Ectodermal cell (in vitro differentiated cells): ENCODE measurements around the gene GAK.

ENCODE experiments used
- H3K27ac ChIP-seq: 2 replicates; pipeline ENCODE4 v1.7.0; 2013; ENCODE audit warnings: mild to moderate bottlenecking, low read depth, low read length; ENCODE audit not compliant: insufficient read depth, poor library complexity, severe bottlenecking
- H3K27me3 ChIP-seq: 2 replicates; pipeline ENCODE4 v1.7.0; 2013; ENCODE audit warnings: mild to moderate bottlenecking, low read length; ENCODE audit not compliant: insufficient read depth, control insufficient read depth, poor library complexity, severe bottlenecking
- H3K36me3 ChIP-seq: one replicate; pipeline ENCODE4 v1.7.0; 2013; ENCODE audit warnings: low read length; ENCODE audit not compliant: control insufficient read depth, insufficient read depth
- H3K4me1 ChIP-seq: one replicate; pipeline ENCODE4 v1.7.0; 2013; ENCODE audit warnings: low read length; ENCODE audit not compliant: control insufficient read depth, insufficient read depth
- H3K4me3 ChIP-seq: 2 replicates; pipeline ENCODE4 v1.7.0; 2013; ENCODE audit warnings: low read depth, low read length, control low read depth; ENCODE audit not compliant: insufficient read depth
- H3K9me3 ChIP-seq: 2 replicates; pipeline ENCODE4 v1.7.0; 2013; ENCODE audit warnings: mild to moderate bottlenecking, low read length, moderate library complexity; ENCODE audit not compliant: control insufficient read depth
- WGBS, 2 experiments: methylation state at CpG; one replicate each; pipeline ENCODE4 v1.1.7; 2013; ENCODE audit warnings: missing lambda C conversion rate in 2 of 2; 5-methylcytosine and 5-hydroxymethylcytosine counted together

The GAK gene

DNA sequence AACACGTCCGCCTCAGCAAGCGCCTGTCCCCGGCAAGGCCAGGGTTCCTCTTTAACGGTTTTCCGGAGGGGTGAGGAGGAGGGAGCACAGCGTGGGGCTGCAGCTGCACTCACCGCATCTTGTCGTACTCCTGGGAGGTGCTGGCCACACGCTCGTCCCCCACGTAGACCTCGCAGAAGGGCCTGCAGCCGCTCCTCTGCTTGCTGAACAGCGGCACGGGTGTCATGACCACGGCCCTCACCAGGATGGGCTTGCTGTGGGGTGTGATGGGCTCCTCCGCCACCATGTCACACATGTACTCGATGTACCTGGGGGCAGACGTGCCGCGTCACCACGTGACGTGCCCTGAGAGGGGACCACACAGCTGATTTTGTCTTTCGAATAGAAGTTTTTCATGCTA lies 54.6 kb downstream of the GAK start:
- no peaks in the 10 kb centered on the region for H3K9me3 ChIP-seq
- H3K4me3 ChIP-seq: no peak overlapping the region
- H3K4me1 ChIP-seq: no peaks in the 10 kb centered on the region
- no peak overlapping the region for H3K27ac ChIP-seq
- peaks cover 3% of the 10 kb centered on the region for H3K36me3 ChIP-seq
- WGBS, 2 experiments: 92 to 93% methylated on average over 25 of the region's 25 CpGs
- no peaks in the 10 kb centered on the region for H3K27me3 ChIP-seq

DNA sequence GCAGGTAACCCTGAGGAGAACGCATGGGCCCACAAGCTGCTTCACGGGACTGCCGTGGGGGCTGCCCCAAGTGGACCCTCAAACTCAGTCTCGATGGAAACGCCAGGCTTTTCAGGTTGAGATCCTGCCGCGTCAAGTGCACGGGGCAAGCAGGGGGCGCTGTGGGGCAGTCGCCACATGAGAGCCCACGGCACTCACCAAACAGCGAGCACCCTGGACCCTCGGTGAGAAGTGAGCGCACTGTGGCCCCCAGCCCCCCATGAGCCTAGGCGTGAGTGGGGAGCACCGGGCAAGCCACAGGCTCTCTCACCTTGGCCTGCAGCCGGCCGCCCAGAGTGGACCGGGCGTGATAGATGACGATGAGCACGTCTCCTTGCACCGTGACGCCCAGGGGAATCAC lies 55.3 kb downstream of the GAK start:
- H3K4me3 ChIP-seq: no peak overlapping the region
- H3K27ac ChIP-seq: no peak overlapping the region
- WGBS, 2 experiments: 91 to 94% methylated on average over 24 of the region's 24 CpGs
- H3K4me1 ChIP-seq: no peaks in the 10 kb centered on the region
- no peaks in the 10 kb centered on the region for H3K9me3 ChIP-seq
- peaks cover 3% of the 10 kb centered on the region for H3K36me3 ChIP-seq
- no peaks in the 10 kb centered on the region for H3K27me3 ChIP-seq

DNA sequence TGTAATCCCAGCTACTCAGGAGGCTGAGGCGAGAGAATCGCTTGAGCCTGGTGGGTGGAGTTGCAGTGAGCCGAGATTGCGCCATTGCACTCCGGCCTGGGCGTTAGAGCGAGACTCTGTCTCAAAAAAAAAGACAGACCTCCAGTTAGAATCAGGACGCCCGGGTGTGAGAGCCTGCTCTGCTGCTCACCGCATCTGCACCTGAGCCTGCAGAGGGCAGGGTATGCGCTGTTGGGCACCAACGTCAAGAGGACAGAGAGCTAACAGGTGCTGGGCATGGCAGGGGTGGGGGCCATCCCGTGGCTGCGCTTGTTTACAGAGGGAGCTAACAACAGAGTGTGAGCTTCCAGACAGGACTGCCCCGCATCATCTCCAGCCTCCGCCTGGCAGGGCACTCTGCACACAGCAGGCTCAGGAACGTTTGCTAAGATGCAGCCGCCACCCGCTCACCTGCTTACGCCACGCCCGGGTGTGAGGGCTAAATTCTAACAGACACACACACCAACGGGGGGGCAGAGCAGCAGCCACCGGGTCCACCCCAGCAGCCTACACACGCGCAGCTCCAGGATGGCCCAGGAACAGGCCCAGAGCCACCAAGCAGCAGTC lies 56.2 kb downstream of the GAK start:
- WGBS, 2 experiments: 88 to 90% methylated on average over 26 of the region's 26 CpGs
- H3K27me3 ChIP-seq: no peaks in the 10 kb centered on the region

DNA sequence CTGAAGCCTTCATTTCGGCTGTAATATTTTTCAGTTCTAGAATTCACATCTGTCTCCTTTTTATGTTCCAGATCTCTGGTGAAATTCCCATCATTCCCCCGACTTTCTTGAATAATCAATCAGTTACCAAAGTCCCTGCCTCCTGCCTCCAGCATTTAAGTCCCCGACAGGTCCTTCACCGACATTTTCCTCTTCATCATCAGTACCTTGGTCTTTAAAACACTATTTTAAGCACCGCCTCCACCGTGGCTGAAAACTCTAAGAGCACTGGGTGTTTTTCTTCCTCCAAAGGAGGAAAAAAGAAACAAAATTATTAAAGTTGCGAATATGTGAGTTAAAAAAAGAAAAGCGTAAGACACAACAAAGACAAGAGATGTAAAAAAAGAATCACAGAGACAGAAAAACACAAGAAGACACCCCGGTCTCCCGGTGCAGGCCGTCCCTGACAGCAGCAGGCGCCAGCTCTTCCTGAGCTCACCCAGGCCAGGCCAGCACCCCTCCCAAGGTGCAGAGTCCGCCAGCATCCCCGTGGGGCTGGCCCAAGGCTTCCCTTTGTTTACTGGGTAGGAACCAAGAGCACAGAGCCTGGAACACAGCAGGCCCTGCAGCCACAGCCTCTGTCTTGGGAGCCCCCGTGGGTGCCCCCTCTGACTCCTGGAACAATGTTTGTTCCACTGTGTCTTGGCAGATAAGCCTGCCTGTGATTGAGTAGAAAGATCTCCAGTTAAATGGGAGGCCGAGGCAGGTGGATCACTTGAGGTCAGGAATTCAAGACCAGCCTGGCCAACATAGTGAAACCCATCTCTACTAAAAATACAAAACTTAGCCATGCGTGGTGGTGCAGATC lies 56.9 kb downstream of the GAK start:
- H3K36me3 ChIP-seq: peaks cover 7% of the 10 kb centered on the region
- no peaks in the 10 kb centered on the region for H3K9me3 ChIP-seq
- H3K4me3 ChIP-seq: no peak overlapping the region
- no peak overlapping the region for H3K27ac ChIP-seq
- whole genome bisulfite sequencing, 2 experiments: 92 to 94% methylated on average over 17 of the region's 17 CpGs
- no peaks in the 10 kb centered on the region for H3K4me1 ChIP-seq
- H3K27me3 ChIP-seq: no peaks in the 10 kb centered on the region

More for the DNA sequence above, 56.2 kb downstream of the GAK start:
- Histone ChIP-seq H3K36me3 (peaks cover 3% of the 10 kb centered on the region), H3K27ac (no peak overlapping the region), H3K9me3 (no peaks in the 10 kb centered on the region), H3K4me3 (no peak overlapping the region), H3K4me1 (no peaks in the 10 kb centered on the region)

DNA sequence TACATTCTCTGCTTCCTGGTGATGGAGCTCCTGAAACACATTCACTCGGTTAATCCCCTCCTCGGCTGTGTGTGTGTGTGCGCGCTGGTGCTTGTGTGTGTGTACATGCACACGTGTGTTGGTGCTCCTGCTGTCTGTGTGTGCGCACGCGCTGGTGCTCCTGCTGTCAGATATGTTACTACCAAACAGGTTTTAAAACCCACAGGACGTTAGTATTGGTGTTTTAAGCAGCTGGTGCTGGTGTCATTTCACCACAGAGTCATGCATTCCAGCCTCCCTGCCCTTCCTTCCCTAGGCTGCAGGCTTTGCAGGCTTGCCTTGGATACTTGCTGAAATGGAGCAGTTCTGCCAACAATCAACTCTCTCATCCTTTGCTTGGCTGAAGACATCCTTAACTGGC lies 58.1 kb downstream of the GAK start:
- no peak overlapping the region for H3K4me3 ChIP-seq
- peaks cover 11% of the 10 kb centered on the region for H3K36me3 ChIP-seq
- 96 to 97% methylated on average over 9 of the region's 9 CpGs for WGBS, 2 experiments
- H3K27ac ChIP-seq: no peak overlapping the region
- H3K4me1 ChIP-seq: no peaks in the 10 kb centered on the region
- H3K27me3 ChIP-seq: no peaks in the 10 kb centered on the region
- no peaks in the 10 kb centered on the region for H3K9me3 ChIP-seq

DNA sequence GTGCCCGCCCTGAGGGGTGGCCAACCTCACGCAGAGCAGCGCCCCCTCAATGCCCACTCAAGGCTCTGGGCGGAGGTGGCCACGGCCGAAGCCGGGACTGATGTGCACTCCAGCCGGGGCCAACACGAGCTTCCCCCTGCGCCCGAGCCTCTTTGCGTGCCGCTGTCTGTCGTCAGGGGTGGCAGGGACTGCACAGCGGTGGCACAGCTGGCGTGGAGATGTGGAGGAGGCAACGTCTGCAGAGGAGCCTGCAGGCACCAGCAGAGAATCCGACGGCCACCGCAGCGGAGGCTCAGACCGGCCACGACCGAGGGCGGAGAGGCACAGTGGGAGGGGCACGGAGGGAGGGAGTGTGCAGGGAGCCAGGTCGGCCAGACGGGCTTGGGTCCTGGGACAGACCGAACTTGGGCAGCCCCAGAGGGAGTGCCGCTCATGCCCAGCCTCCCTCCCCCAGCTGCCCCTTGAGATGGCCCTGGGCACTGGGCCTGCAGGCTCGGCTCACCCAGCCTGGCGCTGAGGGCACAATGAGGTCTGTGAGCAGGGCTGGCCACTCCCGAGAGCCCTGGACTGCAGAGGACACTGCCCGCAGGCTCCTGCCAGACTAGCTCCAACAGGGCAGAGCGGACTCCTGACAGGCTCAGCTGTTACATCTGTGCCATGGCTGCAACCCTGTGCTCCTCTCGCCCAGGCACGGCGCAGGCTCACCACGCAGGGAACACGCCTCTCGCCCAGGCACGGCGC lies 59.7 kb downstream of the GAK start:
- peaks cover 15% of the 10 kb centered on the region for H3K36me3 ChIP-seq

DNA sequence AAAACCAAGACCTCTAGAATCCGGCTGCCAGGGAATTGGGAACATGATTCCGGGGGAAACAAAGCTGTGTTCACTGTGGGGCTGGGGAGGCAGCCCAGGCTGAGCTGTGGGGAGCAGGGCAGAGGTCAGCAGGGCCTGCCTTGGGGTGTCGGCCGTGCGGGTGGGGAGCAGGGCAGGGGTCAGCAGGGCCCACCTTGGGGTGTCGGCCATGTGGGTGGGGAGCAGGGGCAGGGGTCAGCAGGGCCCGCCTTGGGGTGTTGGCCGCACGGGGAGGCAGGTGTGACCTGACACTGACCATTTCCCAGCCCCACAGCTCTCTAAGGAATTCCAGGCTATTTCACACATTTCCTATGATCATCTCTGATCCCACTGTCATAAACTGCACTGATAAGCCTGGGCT lies 60.6 kb downstream of the GAK start:
- no peaks in the 10 kb centered on the region for H3K27me3 ChIP-seq
- no peaks in the 10 kb centered on the region for H3K9me3 ChIP-seq
- peaks cover 22% of the 10 kb centered on the region for H3K36me3 ChIP-seq
- H3K4me1 ChIP-seq: no peaks in the 10 kb centered on the region
- H3K4me3 ChIP-seq: no peak overlapping the region
- no peak overlapping the region for H3K27ac ChIP-seq
- 89 to 91% methylated on average over 9 of the region's 9 CpGs for WGBS, 2 experiments

More for the DNA sequence above, 59.7 kb downstream of the GAK start:
- H3K4me1 ChIP-seq: no peaks in the 10 kb centered on the region
- H3K4me3 ChIP-seq: no peak overlapping the region
- H3K27ac ChIP-seq: no peak overlapping the region
- WGBS, 2 experiments: 95% methylated on average over 43 of the region's 43 CpGs
- no peaks in the 10 kb centered on the region for H3K27me3 ChIP-seq
- no peaks in the 10 kb centered on the region for H3K9me3 ChIP-seq

DNA sequence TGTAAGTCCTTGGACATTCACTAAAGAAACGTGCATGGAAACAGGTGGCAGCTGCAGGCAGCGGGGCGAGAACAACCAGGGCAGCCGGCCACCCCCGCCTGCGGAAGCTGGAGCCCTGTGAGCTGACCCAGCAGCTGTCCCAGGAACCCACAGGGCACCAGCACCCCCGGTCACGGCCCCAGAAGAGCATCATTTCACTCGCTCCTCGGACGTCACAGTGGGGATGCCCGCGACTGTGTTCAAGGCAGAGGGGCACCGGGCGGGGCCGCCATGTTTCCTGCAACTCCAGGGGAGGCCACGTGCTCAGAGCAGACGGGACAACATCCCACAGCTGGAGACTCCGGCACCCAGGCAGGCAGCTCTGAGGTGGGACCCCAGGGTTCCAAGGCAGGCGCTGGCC lies 61.2 kb downstream of the GAK start:
- 95 to 96% methylated on average over 20 of the region's 20 CpGs for WGBS, 2 experiments
- Histone ChIP-seq H3K4me3 (no peak overlapping the region), H3K9me3 (no peaks in the 10 kb centered on the region), H3K27ac (no peak overlapping the region), H3K4me1 (no peaks in the 10 kb centered on the region), H3K36me3 (peaks cover 19% of the 10 kb centered on the region), H3K27me3 (no peaks in the 10 kb centered on the region)

DNA sequence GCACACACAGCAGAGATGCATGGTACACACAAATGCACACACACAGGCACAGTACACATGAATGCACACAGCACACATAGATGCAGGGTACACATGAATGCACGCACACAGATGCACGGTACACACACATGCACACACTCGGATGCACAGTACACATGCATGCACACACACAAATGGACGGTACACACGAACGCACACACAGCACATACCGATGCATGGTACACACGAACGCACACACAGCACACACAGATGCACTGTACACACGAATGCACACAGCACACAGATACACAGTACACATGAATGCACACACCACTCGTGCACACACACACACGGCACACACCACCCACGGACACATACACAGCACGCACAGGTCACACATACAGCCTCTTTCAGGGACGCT lies 62.3 kb downstream of the GAK start:
- Histone ChIP-seq H3K4me1 (no peaks in the 10 kb centered on the region), H3K36me3 (peaks cover 19% of the 10 kb centered on the region), H3K9me3 (no peaks in the 10 kb centered on the region), H3K4me3 (no peak overlapping the region), H3K27ac (no peak overlapping the region), H3K27me3 (no peaks in the 10 kb centered on the region)
- WGBS, 2 experiments: 92 to 95% methylated on average over 15 of the region's 15 CpGs

DNA sequence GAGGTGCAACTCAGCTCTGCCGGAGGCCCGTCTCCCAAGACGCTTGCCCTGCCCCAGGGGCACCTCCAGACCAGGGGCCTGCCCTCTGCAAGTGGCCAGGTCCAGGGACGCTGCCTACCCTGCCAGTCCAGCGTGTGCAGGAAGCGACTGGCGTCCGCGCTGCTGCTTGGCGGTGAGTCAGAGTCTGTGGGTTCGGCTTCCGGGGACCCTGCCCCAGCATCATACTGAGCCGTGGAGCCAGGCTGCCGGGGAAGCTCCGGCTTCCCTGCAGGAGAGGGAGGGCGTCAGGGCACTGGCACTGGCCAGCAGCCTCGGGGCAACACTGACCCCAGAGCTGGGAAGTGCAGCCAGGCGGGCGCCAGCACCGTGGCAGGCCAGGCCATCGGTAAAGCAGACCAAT lies 63.7 kb downstream of the GAK start:
- no peak overlapping the region for H3K27ac ChIP-seq
- H3K4me1 ChIP-seq: no peaks in the 10 kb centered on the region
- H3K9me3 ChIP-seq: no peaks in the 10 kb centered on the region
- peaks cover 19% of the 10 kb centered on the region for H3K36me3 ChIP-seq
- WGBS, 2 experiments: 96 to 97% methylated on average over 21 of the region's 21 CpGs
- no peak overlapping the region for H3K4me3 ChIP-seq
- no peaks in the 10 kb centered on the region for H3K27me3 ChIP-seq
